SJSA1 (cell line): ENCODE measurements around the gene CBX2. TPM values are rescaled to one million over a fixed set of nuclear protein-coding genes. Genes with fewer than 3 reads are reported as not detected.
A peak's percentile ranks its signal among the peaks of the same experiment; 100 is the strongest.
"Not testable (repeated sequence)": the region's sequence is repeated elsewhere in the genome, so short reads cannot be mapped to it uniquely, and the experiment has no call there.

Experiments
- DNase-seq, 2 experiments: peaks; one replicate each; pipeline ENCODE4 v3.0.0-alpha.2; 2015 to 2020; ENCODE audit warnings: low spot score in 2 of 2, low read depth in 1 of 2
- H3K27ac ChIP-seq: fragments of 250-450 bp; sonication (Bioruptor Pico); 2 replicates; pipeline ENCODE4 v1.5.1; 2020; ENCODE audit warnings: mild to moderate bottlenecking, moderate library complexity
- H3K27me3 ChIP-seq: fragments of 250-450 bp; sonication (Bioruptor Pico); replicated peaks from 2 replicates; pipeline ENCODE4 v1.5.1; 2020; ENCODE audit warnings: mild to moderate bottlenecking, moderate library complexity
- H3K36me3 ChIP-seq: fragments of 250-450 bp; sonication (Bioruptor Pico); 2 replicates; pipeline ENCODE4 v1.5.1; 2020; ENCODE audit warnings: mild to moderate bottlenecking
- H3K4me1 ChIP-seq: fragments of 250-450 bp; sonication (Bioruptor Pico); replicated peaks from 2 replicates; pipeline ENCODE4 v1.6.1; 2021; ENCODE audit warnings: mild to moderate bottlenecking
- H3K4me3 ChIP-seq: fragments of 250-450 bp; sonication (Bioruptor Pico); 2 replicates; pipeline ENCODE4 v1.5.1; 2020; ENCODE audit warnings: mild to moderate bottlenecking
- H3K9me3 ChIP-seq: fragments of 250-450 bp; sonication (Bioruptor Pico); replicated peaks from 2 replicates; pipeline ENCODE4 v1.5.1; 2020; ENCODE audit warnings: mild to moderate bottlenecking
- total RNA-seq: library from RNA; depleted of rRNA; stranded (reverse); fragments of >200 nt; shearing (Covaris generic); gene quantifications from 2 replicates; pipeline ENCODE4 v1.2.3, GENCODE V29; 2014

CBX2 gene
- total RNA-seq, 1 experiment from 2014 or later, result 16.7 TPM

DNA sequence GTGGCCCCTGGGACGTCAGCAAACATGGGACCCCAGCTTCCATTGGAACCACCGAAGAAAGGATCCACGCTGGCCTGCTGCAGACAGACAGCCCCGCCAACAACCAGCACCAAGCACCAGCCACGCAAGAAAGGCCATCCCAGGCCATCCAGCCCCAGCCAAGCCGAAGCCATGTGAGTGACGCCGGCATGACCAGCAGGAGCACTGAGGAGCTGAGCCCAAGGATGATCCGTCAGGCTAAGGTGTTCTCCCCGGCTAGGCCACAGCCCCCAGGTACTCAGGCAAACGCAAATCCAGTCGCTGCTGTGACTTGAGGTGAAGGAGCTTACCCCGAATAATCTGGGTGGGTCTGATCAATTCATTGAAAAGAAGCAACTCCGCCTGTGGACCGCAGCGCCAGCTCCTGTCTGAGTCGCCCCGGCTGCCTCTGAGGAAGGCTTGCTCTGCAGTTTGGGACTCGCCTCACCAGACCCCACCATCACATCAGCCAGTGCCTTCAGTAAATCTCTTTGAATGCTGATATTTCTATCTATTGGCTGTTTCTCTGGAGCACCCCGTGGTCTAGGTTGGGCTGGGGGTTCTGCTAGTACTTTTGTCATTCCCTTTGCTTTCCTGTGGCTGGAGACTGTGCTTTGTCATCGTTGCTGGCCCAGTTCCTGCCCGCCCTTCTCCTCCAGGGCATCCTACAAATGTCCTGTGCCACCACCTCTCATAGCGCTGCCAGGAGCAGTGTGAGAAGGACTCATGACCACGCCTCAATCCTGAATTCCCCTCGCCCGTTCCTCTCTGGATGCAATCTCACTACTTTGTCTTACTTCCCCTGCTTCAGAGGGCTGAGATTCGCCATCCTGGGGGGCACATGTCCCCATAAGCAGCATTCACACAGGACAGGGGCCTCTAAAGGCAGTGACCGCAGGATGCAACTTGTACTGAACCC, 8.1 kb upstream of the CBX2 start:
- Histone ChIP-seq H3K9me3 (peaks cover 5% of the 10 kb centered on the region; the same call in 1 of the 2 replicates), H3K4me3 (no peak overlapping the region), H3K4me1 (no peaks in the 10 kb centered on the region), H3K36me3 (no peaks in the 10 kb centered on the region), H3K27me3 (peaks cover 66% of the 10 kb centered on the region), H3K27ac (no peak overlapping the region)
- DNase-seq, result no peak

DNA sequence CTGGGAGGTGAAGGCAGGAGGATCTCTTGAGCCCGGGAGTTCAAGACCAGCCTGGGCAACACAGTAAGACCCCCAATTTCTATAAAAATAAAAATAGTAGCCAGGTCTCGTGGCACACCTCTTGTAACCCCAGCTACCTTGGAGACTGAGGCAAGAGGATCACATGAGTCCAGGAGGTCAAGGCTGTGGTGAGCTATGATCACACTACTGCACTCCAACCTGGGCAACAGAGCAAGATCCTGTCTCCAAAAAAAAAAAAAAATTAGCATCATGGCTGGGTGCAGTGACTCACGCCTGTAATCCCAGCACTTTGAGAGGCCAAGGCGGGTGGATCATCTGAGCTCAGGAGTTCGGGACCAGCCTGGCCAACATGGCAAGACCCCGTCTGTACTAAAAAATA, 6.7 kb upstream of the CBX2 start:
- no peak overlapping the region for H3K4me3 ChIP-seq
- no peaks in the 10 kb centered on the region for H3K36me3 ChIP-seq
- DNase-seq, result no peak
- H3K4me1 ChIP-seq, result no peaks in the 10 kb centered on the region
- no peak overlapping the region for H3K27ac ChIP-seq
- H3K9me3 ChIP-seq, result peaks cover 5% of the 10 kb centered on the region; the same call in 1 of the 2 replicates
- peaks cover 73% of the 10 kb centered on the region for H3K27me3 ChIP-seq

DNA sequence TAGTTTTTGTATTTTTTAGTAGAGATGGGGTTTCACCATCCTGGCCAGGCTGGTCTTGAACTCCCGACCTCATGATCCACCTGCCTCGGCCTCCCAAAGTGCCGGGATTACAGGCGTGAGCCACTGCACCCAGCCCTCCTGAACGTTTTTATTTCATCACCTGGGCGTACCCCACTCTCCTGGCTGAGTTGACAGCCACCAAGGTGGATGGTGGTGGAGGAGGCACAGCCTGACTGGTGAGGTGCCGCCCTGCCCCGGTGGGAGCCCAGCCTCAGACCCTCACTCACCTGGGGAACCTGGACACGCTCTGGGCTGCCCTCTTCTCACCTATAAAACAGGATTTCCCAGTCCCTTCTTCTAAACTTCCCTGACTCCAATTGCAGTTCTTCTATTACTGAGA, 5.2 kb upstream of the CBX2 start:
- not testable (repeated sequence) for H3K9me3 ChIP-seq, H3K4me3 ChIP-seq, H3K4me1 ChIP-seq, H3K36me3 ChIP-seq, H3K27ac ChIP-seq, DNase-seq
- peaks cover 73% of the 10 kb centered on the region for H3K27me3 ChIP-seq

DNA sequence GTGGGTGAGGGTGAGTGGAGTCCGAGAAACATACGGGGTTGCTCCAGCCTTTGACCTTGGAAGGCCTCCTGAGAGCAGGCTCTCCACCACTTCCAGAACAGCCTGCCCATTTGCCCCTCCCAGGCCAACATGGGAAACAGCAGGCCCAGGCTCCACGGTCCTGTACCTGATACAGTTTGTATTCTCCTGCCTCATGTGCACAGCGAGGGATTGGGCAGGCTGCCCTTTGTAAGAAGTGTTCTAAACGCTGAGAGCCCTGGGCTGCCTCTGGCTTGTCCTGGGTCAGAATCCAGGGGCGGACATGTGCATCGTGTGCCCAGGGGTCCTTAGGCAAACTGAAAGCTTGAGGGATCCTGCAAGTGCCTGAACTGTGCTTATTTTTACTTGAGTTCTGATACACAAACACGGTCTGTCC, 3.4 kb upstream of the CBX2 start:
- H3K4me1 ChIP-seq, result peaks cover 16% of the 10 kb centered on the region
- H3K36me3 ChIP-seq, result peaks cover 9% of the 10 kb centered on the region
- H3K27me3 ChIP-seq, result peaks cover 67% of the 10 kb centered on the region
- H3K27ac ChIP-seq, result no peak overlapping the region
- H3K4me3 ChIP-seq, result no peak overlapping the region
- DNase-seq, result no peak
- H3K9me3 ChIP-seq, result no peaks in the 10 kb centered on the region

DNA sequence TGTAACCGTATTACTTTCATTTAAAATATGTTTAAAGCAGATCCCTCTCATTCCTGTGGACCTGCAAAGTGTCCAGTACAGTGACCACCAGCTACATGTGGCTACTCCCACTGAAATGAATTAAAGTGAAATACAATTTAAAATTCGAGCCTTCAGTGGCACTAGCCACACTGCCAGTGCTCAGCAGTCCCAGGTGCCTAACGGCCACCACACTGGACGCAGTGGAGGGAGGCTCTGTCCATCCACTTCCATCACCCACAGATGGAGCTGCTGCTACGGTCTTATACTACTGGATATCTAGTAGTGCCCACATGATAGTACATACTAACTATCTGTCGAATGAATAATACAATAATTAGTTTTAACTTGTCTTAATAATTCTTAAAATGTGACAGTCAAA, 2.3 kb upstream of the CBX2 start:
- peaks cover 59% of the 10 kb centered on the region for H3K27me3 ChIP-seq
- H3K9me3 ChIP-seq, result no peaks in the 10 kb centered on the region
- peaks cover 10% of the 10 kb centered on the region for H3K36me3 ChIP-seq
- no peak overlapping the region for H3K4me3 ChIP-seq
- DNase-seq, result no peak
- H3K27ac ChIP-seq, result no peak overlapping the region
- H3K4me1 ChIP-seq, result peaks cover 16% of the 10 kb centered on the region

DNA sequence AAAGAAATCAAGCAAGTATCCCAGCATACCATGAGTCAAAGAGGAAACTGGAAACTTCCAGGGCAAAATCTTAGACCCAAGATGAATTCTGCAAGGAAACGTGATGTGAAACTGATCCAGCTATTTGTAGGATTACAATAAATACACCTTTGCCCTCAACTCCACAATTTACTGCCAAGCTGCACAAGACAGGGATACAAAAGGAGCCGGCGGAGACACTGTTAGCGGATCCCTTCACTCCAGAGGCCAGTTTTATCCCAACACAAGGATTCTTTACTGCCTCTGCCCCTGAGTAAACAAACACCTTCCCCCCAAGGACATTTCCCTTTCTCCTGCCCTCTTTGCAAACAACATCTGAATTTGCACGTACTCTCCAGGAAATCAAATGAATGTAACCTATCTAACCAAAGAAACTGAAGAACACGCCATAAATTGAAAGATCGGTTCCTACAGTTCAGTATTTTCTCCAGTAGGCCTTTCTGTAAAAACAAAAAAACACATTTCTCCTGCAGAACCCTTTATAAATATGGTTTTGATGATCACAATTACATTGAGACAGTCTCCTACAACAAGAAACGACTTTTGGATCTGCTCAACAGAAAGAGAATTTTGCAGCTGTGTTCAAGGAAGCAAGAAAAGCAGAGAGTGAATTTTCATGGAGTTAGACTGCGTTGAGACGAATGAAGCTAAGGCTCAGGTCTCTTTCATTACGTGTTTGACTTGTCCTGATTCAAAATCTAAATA, 1.4 kb upstream of the CBX2 start:
- Histone ChIP-seq H3K27ac (no peak overlapping the region), H3K27me3 (peaks cover 59% of the 10 kb centered on the region)

DNA sequence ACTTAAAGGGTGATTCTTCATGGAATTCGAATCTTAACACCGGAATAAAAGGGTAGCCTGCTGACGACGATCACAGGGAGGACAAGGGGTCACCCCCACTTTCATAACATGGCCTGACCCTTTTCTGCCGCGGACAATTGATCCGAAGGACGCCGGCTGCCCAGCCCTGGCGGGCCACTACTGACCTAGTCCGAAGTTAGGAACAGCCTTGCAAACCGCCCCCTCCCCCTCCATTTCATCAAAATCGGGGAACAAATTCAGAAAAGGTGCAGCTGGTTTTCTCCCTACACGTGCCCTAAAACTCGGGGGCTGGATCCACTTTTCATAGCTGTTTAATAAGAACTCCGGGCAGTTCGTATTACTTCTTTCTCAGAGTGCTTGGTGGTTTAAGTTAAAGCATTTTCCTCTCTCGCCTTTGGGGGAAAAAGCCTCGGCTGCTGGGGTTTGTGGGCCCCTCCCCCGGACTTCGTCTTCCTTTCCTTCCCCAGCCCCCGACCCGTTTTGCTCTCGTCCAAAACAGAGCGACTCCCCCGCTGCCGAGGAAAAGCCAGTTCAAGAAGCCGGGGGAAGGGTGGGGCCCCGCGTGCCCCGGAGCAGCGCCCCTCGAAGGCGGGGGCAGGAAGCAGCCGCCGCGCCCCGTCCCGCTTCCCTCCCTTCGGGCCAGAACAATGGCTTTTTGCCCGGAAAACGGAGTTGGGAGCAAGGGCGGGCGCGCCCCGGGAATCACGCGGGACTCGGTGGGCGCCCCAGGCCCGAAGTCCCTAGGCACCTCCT, 641 bp upstream of the CBX2 start:
- DNase-seq, result peak; percentile 70 to 81
- H3K9me3 ChIP-seq, result no peaks in the 10 kb centered on the region
- H3K36me3 ChIP-seq, result peaks cover 13% of the 10 kb centered on the region
- no peak overlapping the region for H3K27ac ChIP-seq
- peaks cover 51% of the 10 kb centered on the region for H3K27me3 ChIP-seq
- peak overlapping the region; percentile 42 for H3K4me3 ChIP-seq
- peaks cover 16% of the 10 kb centered on the region for H3K4me1 ChIP-seq

More for the DNA sequence above, 1.4 kb upstream of the CBX2 start:
- H3K4me1 ChIP-seq, result peaks cover 16% of the 10 kb centered on the region
- H3K9me3 ChIP-seq, result no peaks in the 10 kb centered on the region
- H3K36me3 ChIP-seq, result peaks cover 10% of the 10 kb centered on the region
- DNase-seq, result peak in 1 of 2 experiments; percentile 31
- no peak overlapping the region for H3K4me3 ChIP-seq

DNA sequence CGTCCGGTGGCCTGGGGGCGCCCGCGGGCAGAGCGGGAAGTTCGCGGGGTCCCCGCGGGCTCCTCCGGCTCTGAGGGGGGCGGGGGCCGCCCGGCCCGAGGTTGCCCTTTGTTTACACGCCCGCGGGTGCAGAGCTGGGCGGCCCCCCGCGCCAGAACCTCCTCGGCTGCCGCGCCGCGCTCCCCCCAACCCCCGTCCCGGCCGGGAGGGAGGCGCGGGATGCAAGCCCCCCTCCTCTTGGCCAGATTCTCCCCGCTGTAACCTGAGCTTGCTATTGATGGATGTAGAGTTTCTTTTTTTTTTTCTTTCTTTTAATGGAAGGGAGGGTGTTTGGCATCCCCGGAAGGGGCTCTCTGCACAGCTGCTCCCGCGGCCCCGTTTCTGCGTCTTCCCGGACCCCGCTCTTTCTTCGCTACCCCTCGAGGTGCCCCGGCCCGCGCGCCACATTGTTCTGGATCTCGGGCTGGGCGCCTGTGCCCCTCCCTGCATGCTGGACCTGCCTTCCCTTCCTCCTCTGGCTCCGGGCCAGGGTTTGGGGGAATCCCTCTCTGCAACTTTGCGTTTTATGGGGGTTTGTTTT, 646 bp downstream of the CBX2 start:
- Histone ChIP-seq H3K9me3 (no peaks in the 10 kb centered on the region), H3K36me3 (peaks cover 20% of the 10 kb centered on the region), H3K27me3 (peaks cover 39% of the 10 kb centered on the region), H3K4me3 (peak overlapping the region; percentile 93), H3K27ac (no peak overlapping the region), H3K4me1 (peaks cover 16% of the 10 kb centered on the region)
- DNase-seq, result peak in 1 of 2 experiments; percentile 39

DNA sequence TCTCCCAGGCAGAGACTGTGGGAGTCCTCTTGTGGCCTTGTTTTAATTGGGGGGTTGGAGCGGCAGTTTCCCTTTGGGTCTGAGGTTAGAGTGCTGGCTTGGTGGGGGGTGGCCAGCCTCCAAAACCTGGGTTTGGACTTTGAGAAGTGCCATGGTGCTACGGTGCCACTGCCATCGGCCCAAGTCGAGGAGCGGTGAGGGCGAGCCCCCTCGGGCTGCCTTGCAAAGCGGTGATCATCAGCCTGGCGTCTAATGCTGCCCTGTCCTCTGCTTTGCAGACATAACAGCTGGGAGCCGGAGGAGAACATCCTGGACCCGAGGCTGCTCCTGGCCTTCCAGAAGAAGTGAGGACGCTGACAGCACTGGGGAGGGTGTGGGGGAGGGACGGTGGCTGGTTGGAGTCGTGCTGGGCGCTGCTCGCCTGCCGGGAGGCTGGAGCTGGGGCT, 1.2 kb downstream of the CBX2 start:
- Histone ChIP-seq H3K4me1 (peaks cover 16% of the 10 kb centered on the region), H3K36me3 (peaks cover 25% of the 10 kb centered on the region), H3K9me3 (no peaks in the 10 kb centered on the region), H3K4me3 (peak overlapping the region; percentile 93), H3K27me3 (peaks cover 33% of the 10 kb centered on the region), H3K27ac (no peak overlapping the region)
- DNase-seq, result no peak

DNA sequence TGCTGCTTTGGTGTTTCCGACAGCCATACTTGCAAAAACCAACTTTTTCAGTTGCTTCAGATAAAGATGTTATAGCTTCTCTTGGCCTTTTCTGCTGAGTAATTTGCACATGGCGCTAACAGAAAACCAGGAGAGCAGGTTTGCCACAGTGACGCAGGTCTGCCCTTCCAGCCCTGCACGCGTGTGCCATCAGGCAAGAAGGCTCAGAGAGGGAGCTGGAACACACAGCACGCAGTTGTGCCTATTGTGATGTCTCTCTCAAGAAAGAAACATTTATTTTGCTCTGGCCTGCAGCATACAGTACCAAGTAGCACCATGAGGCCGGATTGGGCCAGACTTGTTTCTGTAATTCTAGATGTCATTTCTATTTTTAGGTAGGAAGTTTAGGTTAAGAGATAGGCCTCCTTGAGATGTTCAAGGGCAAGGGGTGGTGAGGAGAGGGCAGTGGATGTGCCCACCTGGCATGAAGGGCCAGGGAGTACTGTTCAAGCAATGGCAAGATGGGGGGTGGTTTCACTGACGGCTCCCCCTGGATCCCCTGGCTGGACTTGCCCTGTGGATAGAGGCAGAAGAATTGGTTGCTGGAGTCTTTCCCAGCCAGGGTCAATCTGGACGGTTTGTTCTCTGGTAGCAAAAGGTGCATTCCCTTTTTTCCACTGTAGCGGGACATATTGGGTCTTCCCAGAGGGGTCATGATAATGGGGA, 1.9 kb downstream of the CBX2 start:
- no peak for DNase-seq
- peaks cover 32% of the 10 kb centered on the region for H3K36me3 ChIP-seq

DNA sequence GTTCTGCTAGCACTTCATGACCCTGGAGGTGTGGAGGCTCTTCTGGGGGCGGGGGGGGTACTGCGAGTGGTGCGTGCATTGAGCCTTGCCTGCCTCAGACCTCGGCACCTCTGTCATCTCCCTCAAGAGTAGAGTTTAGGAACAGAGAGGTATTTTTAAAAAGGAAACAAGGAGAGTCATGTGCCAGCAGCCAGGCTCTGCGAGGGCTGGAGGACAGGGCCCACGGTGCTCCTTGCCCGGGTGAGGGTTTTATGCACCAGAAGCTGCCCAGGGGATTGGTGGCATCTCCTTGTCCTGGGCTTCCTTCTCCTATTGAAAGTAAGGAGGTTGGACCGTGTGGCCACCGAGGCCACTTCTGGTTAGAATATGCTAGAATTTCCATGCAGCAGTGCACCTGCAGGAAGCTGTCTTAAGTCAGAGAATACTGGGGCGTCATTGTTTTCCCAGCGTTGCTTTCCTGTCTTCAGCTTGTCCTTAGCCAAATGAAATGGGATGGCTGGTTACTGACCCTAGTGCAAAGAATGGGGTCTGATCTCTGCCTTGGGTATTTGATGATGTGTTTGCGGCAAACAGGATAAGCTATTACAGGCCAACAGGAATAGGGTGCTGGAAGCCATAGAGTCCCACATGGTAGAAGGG, 3.2 kb downstream of the CBX2 start:
- H3K4me1 ChIP-seq, result peaks cover 16% of the 10 kb centered on the region
- H3K27me3 ChIP-seq, result peaks cover 15% of the 10 kb centered on the region
- no peak for DNase-seq
- no peaks in the 10 kb centered on the region for H3K9me3 ChIP-seq
- no peak overlapping the region for H3K27ac ChIP-seq
- H3K36me3 ChIP-seq, result peaks cover 37% of the 10 kb centered on the region
- no peak overlapping the region for H3K4me3 ChIP-seq

More for the DNA sequence above, 1.9 kb downstream of the CBX2 start:
- H3K27me3 ChIP-seq, result peaks cover 26% of the 10 kb centered on the region
- H3K4me1 ChIP-seq, result peaks cover 16% of the 10 kb centered on the region
- H3K27ac ChIP-seq, result no peak overlapping the region
- H3K4me3 ChIP-seq, result no peak overlapping the region
- no peaks in the 10 kb centered on the region for H3K9me3 ChIP-seq

DNA sequence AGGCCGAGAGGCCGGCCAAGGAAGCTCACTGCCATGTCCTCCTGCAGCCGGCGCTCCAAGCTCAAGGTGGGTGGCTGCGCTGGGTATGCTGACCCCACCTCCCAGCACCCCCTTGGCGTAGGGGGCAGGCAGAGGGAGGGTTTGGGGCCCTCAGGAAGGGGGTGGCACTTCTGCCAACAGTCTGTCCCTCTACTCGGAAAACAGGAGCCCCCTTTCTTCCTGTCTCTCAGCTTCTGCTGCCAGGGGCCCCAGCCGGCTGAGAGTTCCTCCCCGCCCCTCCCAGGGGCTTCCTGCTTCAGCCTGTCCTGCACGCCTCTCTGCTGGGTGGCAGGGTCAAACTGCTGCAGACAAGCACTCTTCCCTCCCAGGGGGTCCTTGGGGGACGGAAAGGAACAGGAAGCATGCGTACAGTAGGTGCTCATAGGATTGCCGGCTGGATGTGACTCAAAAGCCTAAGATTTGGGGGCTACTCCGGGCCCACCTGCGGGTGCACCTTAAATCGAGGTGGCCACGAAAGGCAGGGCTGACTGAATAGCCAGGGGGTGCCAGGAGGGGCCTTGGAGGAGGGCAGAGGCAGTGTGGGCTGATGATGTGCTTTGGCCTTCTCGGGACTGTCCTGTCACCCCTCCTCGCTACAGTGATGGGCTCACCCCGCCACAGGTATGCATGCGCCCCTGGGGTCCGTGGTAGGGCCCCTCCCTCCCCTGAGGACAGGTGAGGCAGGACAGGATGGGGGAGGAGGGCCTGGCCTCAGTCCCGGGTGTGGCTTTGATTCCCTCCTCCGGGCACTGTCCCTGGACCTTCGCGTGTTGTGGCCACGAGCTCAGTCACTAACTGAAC, 4.0 kb downstream of the CBX2 start:
- Histone ChIP-seq H3K36me3 (peaks cover 37% of the 10 kb centered on the region), H3K27me3 (peaks cover 6% of the 10 kb centered on the region), H3K9me3 (no peaks in the 10 kb centered on the region), H3K27ac (no peak overlapping the region), H3K4me1 (peaks cover 16% of the 10 kb centered on the region), H3K4me3 (no peak overlapping the region)
- no peak for DNase-seq
